HepG2 (cell line): ENCODE results near the gene KAT6B.

ENCODE experiments used
- NR1H2 ChIP-seq: sonication (generic); formaldehyde crosslinking; IDR thresholded peaks from 2 replicates; pipeline ENCODE4 v1.8.1; 2022; ENCODE audit warnings: low read depth, missing genetic modification reagents, borderline replicate concordance
- TF ChIP-seq, protein P1 (sequence below): sonication (generic); formaldehyde crosslinking; IDR thresholded peaks from 2 replicates; pipeline ENCODE4 v1.4.0; 2020; ENCODE audit warnings: low read depth, missing genetic modification reagents

DNA sequence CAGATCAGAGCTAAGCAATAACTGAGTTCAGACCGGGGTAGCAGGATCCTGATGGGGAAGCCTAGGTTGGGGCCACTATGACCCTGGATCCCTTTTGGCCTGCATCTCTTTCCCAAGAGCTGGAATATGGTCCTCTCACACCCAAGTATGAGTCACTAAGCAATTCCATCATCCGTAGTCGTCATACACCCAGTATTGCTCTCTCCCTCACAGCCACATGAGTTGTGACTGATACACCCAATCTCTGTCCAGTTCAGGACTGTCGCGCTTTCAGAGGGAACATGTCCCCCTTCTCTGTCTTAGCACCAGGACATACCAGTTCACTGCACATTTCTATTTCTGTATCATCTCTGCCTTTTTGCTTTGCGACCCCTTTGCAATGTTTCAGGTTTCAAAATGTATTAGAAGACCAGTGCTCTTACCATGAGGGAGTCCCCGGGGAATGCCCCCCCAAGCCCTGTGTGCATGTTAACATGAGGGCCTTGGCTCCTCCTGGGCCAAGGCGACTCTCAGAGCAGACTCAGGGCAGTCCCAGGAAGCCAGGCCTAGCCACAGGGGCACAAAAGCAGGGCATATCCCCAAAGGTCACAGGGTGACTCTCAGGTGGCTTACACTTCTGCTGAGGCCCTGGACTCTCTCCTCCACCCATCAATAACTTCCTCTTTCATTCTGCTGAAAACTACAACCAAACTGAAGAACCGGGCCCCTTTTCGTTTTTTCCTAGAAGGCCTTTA, 209.7 kb downstream of the KAT6B start:
- TF ChIP-seq, protein P1, sequence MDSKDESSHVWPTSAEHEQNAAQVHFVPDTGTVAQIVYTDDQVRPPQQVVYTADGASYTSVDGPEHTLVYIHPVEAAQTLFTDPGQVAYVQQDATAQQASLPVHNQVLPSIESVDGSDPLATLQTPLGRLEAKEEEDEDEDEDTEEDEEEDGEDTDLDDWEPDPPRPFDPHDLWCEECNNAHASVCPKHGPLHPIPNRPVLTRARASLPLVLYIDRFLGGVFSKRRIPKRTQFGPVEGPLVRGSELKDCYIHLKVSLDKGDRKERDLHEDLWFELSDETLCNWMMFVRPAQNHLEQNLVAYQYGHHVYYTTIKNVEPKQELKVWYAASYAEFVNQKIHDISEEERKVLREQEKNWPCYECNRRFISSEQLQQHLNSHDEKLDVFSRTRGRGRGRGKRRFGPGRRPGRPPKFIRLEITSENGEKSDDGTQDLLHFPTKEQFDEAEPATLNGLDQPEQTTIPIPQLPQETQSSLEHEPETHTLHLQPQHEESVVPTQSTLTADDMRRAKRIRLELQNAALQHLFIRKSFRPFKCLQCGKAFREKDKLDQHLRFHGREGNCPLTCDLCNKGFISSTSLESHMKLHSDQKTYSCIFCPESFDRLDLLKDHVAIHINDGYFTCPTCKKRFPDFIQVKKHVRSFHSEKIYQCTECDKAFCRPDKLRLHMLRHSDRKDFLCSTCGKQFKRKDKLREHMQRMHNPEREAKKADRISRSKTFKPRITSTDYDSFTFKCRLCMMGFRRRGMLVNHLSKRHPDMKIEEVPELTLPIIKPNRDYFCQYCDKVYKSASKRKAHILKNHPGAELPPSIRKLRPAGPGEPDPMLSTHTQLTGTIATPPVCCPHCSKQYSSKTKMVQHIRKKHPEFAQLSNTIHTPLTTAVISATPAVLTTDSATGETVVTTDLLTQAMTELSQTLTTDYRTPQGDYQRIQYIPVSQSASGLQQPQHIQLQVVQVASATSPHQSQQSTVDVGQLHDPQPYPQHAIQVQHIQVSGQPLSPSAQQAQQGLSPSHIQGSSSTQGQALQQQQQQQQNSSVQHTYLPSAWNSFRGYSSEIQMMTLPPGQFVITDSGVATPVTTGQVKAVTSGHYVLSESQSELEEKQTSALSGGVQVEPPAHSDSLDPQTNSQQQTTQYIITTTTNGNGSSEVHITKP (CRISPR knock-in tag): no peak
- no peak for TF ChIP-seq NR1H2
